Activated naive CD8-positive, alpha-beta T cell (primary cell): ENCODE data around the gene CCT2.
"Not testable (repeated sequence)": the region's sequence is repeated elsewhere in the genome, so short reads cannot be mapped to it uniquely, and the experiment has no call there.

Experiments
- H3K27ac Mint-ChIP-seq: one replicate; pipeline ENCODE4 v1.8.0; 2021; ENCODE audit warnings: mixed read lengths
- H3K27me3 Mint-ChIP-seq: one replicate; pipeline ENCODE4 v1.8.0; 2021; ENCODE audit warnings: mixed read lengths
- H3K36me3 Mint-ChIP-seq: one replicate; pipeline ENCODE4 v1.8.0; 2021; ENCODE audit warnings: mixed read lengths
- H3K4me1 Mint-ChIP-seq: one replicate; pipeline ENCODE4 v1.8.0; 2021; ENCODE audit warnings: low read depth, mixed read lengths
- H3K4me3 Mint-ChIP-seq: one replicate; pipeline ENCODE4 v1.8.0; 2021; ENCODE audit warnings: mild to moderate bottlenecking, mixed read lengths
- H3K9me3 Mint-ChIP-seq: one replicate; pipeline ENCODE4 v1.8.0; 2021; ENCODE audit warnings: low read depth, mixed read lengths

Gene CCT2

DNA sequence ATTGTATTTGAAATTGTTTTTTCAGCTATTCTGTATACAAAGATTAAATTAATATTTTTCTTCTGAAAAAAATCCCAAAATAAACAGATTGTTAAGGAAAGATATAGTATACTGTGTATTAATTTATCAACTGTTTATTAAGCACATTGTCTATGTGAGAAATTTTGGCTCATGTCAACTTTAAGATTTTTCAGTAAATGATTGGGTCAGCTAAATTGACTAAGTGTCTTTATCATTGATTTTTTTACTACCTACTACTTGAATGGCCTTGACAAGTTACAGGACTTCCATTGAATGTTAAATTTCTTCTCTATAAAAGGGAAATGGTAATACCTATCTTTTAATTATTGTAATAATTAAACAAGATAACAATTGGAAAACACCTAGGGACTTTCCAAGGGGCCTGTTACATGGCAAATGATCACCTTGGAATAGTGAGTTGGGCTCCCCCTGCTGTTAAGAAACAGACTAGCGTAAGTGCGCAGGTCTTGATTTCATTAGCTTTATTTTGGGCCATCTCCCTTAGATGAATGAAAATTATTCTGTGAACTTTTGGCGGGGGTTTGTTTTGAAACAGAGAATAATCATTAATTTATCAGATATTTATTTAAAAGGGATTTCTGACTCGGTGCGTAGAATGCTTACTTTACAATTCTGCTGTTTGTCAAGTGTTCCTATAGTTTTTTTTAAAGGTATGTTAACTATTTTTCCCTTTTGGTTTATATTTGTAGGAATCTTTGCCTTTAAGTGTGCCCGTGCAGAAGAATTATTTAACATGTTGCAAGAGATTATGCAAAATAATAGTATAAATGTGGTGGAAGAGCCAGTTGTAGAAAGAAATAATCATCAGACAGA is 14.5 kb upstream of the CCT2 start:
- Mint-ChIP-seq H3K9me3 (no peaks in the 10 kb centered on the region), H3K4me1 (peaks cover 2% of the 10 kb centered on the region), H3K27ac (no peak overlapping the region), H3K27me3 (no peaks in the 10 kb centered on the region), H3K36me3 (peaks cover 6% of the 10 kb centered on the region), H3K4me3 (no peak overlapping the region)

- H3K27me3 Mint-ChIP-seq = no peaks in the 10 kb centered on the region
- H3K4me3 Mint-ChIP-seq = no peak overlapping the region
- H3K4me1 Mint-ChIP-seq = no peaks in the 10 kb centered on the region
- no peak overlapping the region for H3K27ac Mint-ChIP-seq
- H3K9me3 Mint-ChIP-seq = no peaks in the 10 kb centered on the region
- peaks cover 6% of the 10 kb centered on the region for H3K36me3 Mint-ChIP-seq
Observed at GRCh38 chr12:69575346-69575745, 9.9 kb upstream of the CCT2 start.

GRCh38 chr12:69578283-69578682 is 7.0 kb upstream of the CCT2 start:
- peaks cover 3% of the 10 kb centered on the region for H3K36me3 Mint-ChIP-seq
- no peak overlapping the region for H3K4me3 Mint-ChIP-seq
- no peak overlapping the region for H3K27ac Mint-ChIP-seq
- H3K4me1 Mint-ChIP-seq = no peaks in the 10 kb centered on the region
- H3K27me3 Mint-ChIP-seq = no peaks in the 10 kb centered on the region
- no peaks in the 10 kb centered on the region for H3K9me3 Mint-ChIP-seq

DNA sequence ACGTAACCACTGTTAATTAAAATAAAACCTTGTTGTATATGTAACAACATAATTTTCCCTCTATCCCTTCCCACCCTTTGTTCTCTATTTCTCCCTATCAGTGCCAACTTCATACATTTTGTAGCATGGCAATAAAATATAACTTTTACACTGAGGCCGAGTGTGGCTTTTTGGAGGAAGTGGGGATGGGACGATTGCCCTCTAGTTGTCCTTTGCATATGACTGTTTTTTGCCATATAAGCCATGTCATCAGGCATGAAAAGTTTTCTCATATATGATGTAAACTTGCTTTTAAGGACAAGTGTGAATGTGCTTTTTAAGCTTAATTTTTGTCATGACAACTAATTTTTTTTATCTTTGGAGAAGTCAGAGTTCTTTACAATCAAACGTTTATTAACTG is 6.2 kb upstream of the CCT2 start:
- H3K9me3 Mint-ChIP-seq = no peaks in the 10 kb centered on the region
- H3K4me1 Mint-ChIP-seq = no peaks in the 10 kb centered on the region
- H3K36me3 Mint-ChIP-seq = peaks cover 3% of the 10 kb centered on the region
- no peak overlapping the region for H3K27ac Mint-ChIP-seq
- no peak overlapping the region for H3K4me3 Mint-ChIP-seq
- H3K27me3 Mint-ChIP-seq = no peaks in the 10 kb centered on the region

GRCh38 chr12:69580074-69580473 is 5.2 kb upstream of the CCT2 start:
- peaks cover 4% of the 10 kb centered on the region for H3K4me1 Mint-ChIP-seq
- H3K9me3 Mint-ChIP-seq = no peaks in the 10 kb centered on the region
- H3K27me3 Mint-ChIP-seq = no peaks in the 10 kb centered on the region
- H3K4me3 Mint-ChIP-seq = no peak overlapping the region
- no peaks in the 10 kb centered on the region for H3K36me3 Mint-ChIP-seq
- no peak overlapping the region for H3K27ac Mint-ChIP-seq

GRCh38 chr12:69583203-69583602 is 2.1 kb upstream of the CCT2 start:
- Mint-ChIP-seq H3K9me3 (no peaks in the 10 kb centered on the region), H3K27me3 (no peaks in the 10 kb centered on the region), H3K4me3 (no peak overlapping the region), H3K27ac (no peak overlapping the region), H3K4me1 (peaks cover 13% of the 10 kb centered on the region), H3K36me3 (peaks cover 7% of the 10 kb centered on the region)

- peaks cover 13% of the 10 kb centered on the region for H3K36me3 Mint-ChIP-seq
- no peak overlapping the region for H3K4me3 Mint-ChIP-seq
- no peaks in the 10 kb centered on the region for H3K9me3 Mint-ChIP-seq
- H3K27ac Mint-ChIP-seq = no peak overlapping the region
- no peaks in the 10 kb centered on the region for H3K27me3 Mint-ChIP-seq
- H3K4me1 Mint-ChIP-seq = peaks cover 41% of the 10 kb centered on the region
Observed at GRCh38 chr12:69588527-69588926, 3.3 kb downstream of the CCT2 start.

GRCh38 chr12:69589082-69589481 is 3.8 kb downstream of the CCT2 start:
- no peaks in the 10 kb centered on the region for H3K27me3 Mint-ChIP-seq
- H3K4me1 Mint-ChIP-seq = peaks cover 41% of the 10 kb centered on the region
- peaks cover 14% of the 10 kb centered on the region for H3K36me3 Mint-ChIP-seq
- no peak overlapping the region for H3K4me3 Mint-ChIP-seq
- H3K27ac Mint-ChIP-seq = no peak overlapping the region
- H3K9me3 Mint-ChIP-seq = no peaks in the 10 kb centered on the region

- peaks cover 19% of the 10 kb centered on the region for H3K4me1 Mint-ChIP-seq
- H3K4me3 Mint-ChIP-seq = no peak overlapping the region
- H3K27me3 Mint-ChIP-seq = no peaks in the 10 kb centered on the region
- H3K36me3 Mint-ChIP-seq = peaks cover 9% of the 10 kb centered on the region
- H3K9me3 Mint-ChIP-seq = no peaks in the 10 kb centered on the region
- peak overlapping the region; percentile 72 for H3K27ac Mint-ChIP-seq
Observed at GRCh38 chr12:69595689-69596088, 10.4 kb downstream of the CCT2 start.

GRCh38 chr12:69598174-69598753 is 13.0 kb downstream of the CCT2 start:
- H3K27ac Mint-ChIP-seq = no peak overlapping the region
- no peaks in the 10 kb centered on the region for H3K9me3 Mint-ChIP-seq
- H3K4me3 Mint-ChIP-seq = no peak overlapping the region
- peaks cover 15% of the 10 kb centered on the region for H3K36me3 Mint-ChIP-seq
- peaks cover 8% of the 10 kb centered on the region for H3K4me1 Mint-ChIP-seq
- H3K27me3 Mint-ChIP-seq = no peaks in the 10 kb centered on the region

- Mint-ChIP-seq H3K4me3 (no peak overlapping the region), H3K36me3 (peaks cover 14% of the 10 kb centered on the region), H3K4me1 (peaks cover 4% of the 10 kb centered on the region), H3K27ac (no peak overlapping the region), H3K27me3 (no peaks in the 10 kb centered on the region), H3K9me3 (no peaks in the 10 kb centered on the region)
Observed at GRCh38 chr12:69600804-69601203, 15.5 kb downstream of the CCT2 start.

DNA sequence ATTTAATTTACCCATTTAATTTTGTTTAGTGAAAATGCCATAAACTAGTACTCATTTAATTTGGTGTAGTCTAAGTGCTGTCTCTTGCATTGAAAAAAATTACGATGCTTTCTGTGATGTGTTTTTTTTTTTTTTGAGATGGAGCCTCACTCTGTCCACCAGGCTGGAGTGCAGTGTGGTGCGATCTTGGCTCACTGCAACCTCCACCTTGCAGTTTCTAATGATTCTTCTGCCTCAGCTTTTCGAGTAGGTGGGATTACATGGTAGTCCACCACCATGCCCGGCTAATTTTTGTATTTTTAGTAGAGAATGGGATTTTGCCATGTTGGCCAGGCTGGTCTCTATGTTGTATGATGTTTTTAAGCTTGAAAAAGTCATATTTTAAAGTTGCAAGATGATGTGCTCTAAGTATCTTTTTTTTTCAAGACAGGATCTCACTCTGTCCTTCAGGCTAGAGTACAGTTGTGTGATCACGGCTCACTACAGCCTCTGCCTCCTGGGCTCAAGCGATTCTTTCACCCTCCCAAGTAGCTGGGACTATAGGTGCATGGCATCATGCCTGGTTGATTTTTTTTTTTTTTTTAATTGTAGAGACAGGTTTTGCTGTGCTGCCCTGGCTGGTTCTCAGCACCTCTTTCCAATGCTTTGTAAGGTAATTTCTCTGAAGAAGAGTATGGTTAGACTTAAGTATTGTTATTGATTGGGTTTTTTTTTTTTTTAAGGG is 16.9 kb downstream of the CCT2 start:
- Mint-ChIP-seq H3K27me3 (no peaks in the 10 kb centered on the region), H3K9me3 (no peaks in the 10 kb centered on the region), H3K4me3 (no peak overlapping the region), H3K4me1 (peaks cover 2% of the 10 kb centered on the region), H3K27ac (no peak overlapping the region), H3K36me3 (peaks cover 14% of the 10 kb centered on the region)

DNA sequence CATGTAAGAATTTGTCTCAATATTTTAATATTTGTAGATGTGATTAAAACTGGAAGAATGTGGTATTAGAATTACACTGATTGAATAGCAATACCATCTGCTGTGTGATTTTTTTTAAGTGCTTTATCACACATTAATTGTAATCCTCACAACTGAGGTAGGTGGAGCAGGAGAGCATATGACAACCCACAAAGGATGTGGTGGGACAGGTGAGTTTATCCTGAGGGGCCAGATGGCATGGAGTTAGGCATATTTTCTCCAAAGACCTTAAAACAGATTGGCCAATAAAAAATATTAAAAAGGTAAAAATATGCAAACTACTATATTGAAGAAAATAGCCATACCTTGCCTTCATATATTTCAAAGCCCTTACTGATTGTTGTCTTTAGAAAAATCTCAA is 17.7 kb downstream of the CCT2 start:
- Mint-ChIP-seq H3K9me3 (no peaks in the 10 kb centered on the region), H3K27ac (no peak overlapping the region), H3K36me3 (peaks cover 14% of the 10 kb centered on the region), H3K27me3 (no peaks in the 10 kb centered on the region), H3K4me3 (no peak overlapping the region), H3K4me1 (peaks cover under 1% of the 10 kb centered on the region)

DNA sequence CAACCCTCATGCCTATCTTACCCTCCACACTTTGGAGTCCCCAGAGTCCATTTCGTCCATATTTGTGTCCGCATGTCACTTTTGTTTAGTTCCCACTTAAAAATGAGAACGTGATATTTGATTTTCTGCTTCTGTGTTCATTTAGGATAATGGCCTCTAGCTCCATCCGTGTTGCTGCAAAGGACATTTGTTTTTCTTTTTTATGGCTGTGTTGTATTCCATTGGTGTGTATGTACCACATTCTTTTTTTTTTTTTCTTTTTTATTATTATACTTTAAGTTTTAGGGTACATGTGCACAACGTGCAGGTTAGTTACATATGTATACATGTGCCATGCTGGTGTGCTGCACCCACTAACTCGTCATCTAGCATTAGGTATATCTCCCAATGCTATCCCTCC is 18.3 kb downstream of the CCT2 start:
- H3K27ac Mint-ChIP-seq, H3K4me3 Mint-ChIP-seq, H3K4me1 Mint-ChIP-seq, H3K9me3 Mint-ChIP-seq, H3K27me3 Mint-ChIP-seq: not testable (repeated sequence)
- H3K36me3 Mint-ChIP-seq = peaks cover 14% of the 10 kb centered on the region

DNA sequence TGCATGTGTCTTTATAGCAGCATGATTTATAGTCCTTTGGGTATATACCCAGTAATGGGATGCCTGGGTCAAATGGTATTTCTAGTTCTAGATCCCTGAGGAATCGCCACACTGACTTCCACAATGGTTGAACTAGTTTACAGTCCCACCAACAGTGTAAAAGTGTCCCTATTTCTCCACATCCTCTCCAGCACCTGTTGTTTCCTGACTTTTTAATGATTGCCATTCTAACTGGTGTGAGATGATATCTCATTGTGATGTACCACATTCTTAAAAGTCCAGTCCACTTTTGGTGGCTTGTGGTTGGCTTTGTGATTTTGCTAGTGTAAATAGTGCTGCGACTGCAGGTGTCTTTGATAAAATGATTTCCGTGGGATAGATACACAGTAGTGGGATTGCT is 19.0 kb downstream of the CCT2 start:
- not testable (repeated sequence) for H3K4me3 Mint-ChIP-seq, H3K27ac Mint-ChIP-seq, H3K4me1 Mint-ChIP-seq, H3K27me3 Mint-ChIP-seq, H3K9me3 Mint-ChIP-seq
- H3K36me3 Mint-ChIP-seq = peaks cover 12% of the 10 kb centered on the region
